Neural progenitor cell (in vitro differentiated cells): ENCODE data around the gene SLC39A7. TPM values are rescaled to one million over a fixed set of nuclear protein-coding genes. Genes with fewer than 3 reads are reported as not detected.

ENCODE experiments used
- DNase-seq: peaks from one replicate; pipeline ENCODE4 v3.0.0-alpha.2; 2016; ENCODE audit warnings: low spot score
- H2AFZ ChIP-seq: fragments of 200-600 bp; sonication (generic); replicated peaks from 2 replicates; pipeline ENCODE4 v1.6.1; 2016; ENCODE audit warnings: antibody characterized with exemption
- H3F3A ChIP-seq: fragments of 200-600 bp; sonication (generic); 2 replicates; pipeline ENCODE4 v1.6.1; 2016; ENCODE audit warnings: antibody characterized with exemption, low read depth
- H3K27ac ChIP-seq: fragments of 200-600 bp; sonication (generic); 2 replicates; pipeline ENCODE4 v1.5.1; 2016; ENCODE audit warnings: mild to moderate bottlenecking
- H3K27me3 ChIP-seq: fragments of 200-600 bp; sonication (generic); 2 replicates; pipeline ENCODE4 v1.6.1; 2016; ENCODE audit warnings: mild to moderate bottlenecking, moderate library complexity
- H3K36me3 ChIP-seq: fragments of 200-600 bp; sonication (generic); 2 replicates; pipeline ENCODE4 v1.5.1; 2016
- H3K4me1 ChIP-seq: fragments of 200-600 bp; sonication (generic); 2 replicates; pipeline ENCODE4 v1.6.1; 2016; ENCODE audit warnings: mixed run types
- H3K4me2 ChIP-seq: fragments of 200-600 bp; sonication (generic); 2 replicates; pipeline ENCODE4 v1.6.1; 2016
- H3K4me3 ChIP-seq: fragments of 200-600 bp; sonication (generic); 2 replicates; pipeline ENCODE4 v1.5.1; 2016
- H3K79me2 ChIP-seq: fragments of 200-600 bp; sonication (generic); 2 replicates; pipeline ENCODE4 v1.6.1; 2016; ENCODE audit warnings: low read depth
- H3K9ac ChIP-seq: fragments of 200-600 bp; sonication (generic); 2 replicates; pipeline ENCODE4 v1.6.1; 2016
- H3K9me3 ChIP-seq: fragments of 200-600 bp; sonication (generic); 2 replicates; pipeline ENCODE4 v1.5.1; 2016; ENCODE audit warnings: low read depth
- H4K20me1 ChIP-seq: fragments of 200-600 bp; sonication (generic); 2 replicates; pipeline ENCODE4 v1.6.1; 2016; ENCODE audit warnings: low read depth
- H3K27ac Mint-ChIP-seq: 3 replicates; pipeline ENCODE4 v1.8.0; 2021; ENCODE audit warnings: mixed read lengths
- H3K27me3 Mint-ChIP-seq: 2 replicates; pipeline ENCODE4 v1.8.0; 2022; ENCODE audit warnings: low read depth, mild to moderate bottlenecking, inconsistent platforms, moderate library complexity, mixed read lengths; ENCODE audit not compliant: insufficient read depth
- H3K36me3 Mint-ChIP-seq: 3 replicates; pipeline ENCODE4 v1.8.0; 2021; ENCODE audit warnings: mixed read lengths
- H3K4me1 Mint-ChIP-seq: 3 replicates; pipeline ENCODE4 v1.8.0; 2021; ENCODE audit warnings: mixed read lengths
- H3K4me3 Mint-ChIP-seq: 3 replicates; pipeline ENCODE4 v1.8.0; 2021; ENCODE audit warnings: mild to moderate bottlenecking, moderate library complexity, mixed read lengths
- H3K9me3 Mint-ChIP-seq: 3 replicates; pipeline ENCODE4 v1.8.0; 2020; ENCODE audit warnings: mixed read lengths
- CTCF ChIP-seq: fragments of 200-600 bp; sonication (generic); IDR thresholded peaks from 2 replicates; pipeline ENCODE4 v1.5.1; 2017; ENCODE audit warnings: antibody characterized with exemption, mild to moderate bottlenecking
- EZH2 ChIP-seq: fragments of 200-600 bp; sonication (generic); IDR thresholded peaks from 2 replicates; pipeline ENCODE4 v1.6.1; 2017; ENCODE audit warnings: antibody characterized with exemption, mild to moderate bottlenecking, moderate library complexity
- EZH2phosphoT487 ChIP-seq: fragments of 200-600 bp; sonication (generic); IDR thresholded peaks from 2 replicates; pipeline ENCODE4 v1.6.1; 2017; ENCODE audit warnings: antibody characterized with exemption
- total RNA-seq: library from RNA; depleted of rRNA; stranded (reverse); fragments of >200 nt; gene quantifications from 2 replicates; pipeline ENCODE4 v1.2.3, GENCODE V29; 2015; ENCODE audit warnings: low replicate concordance

SLC39A7 gene
- total RNA-seq, 1 donor from 2014 or later: 40.8 TPM

GRCh38 chr6:33181141-33181540, 19.5 kb upstream of the SLC39A7 start:
- Histone ChIP-seq H3K79me2 (no peaks in the 10 kb centered on the region), H2AFZ (no peak overlapping the region), H3K27ac (no peak overlapping the region), H3K4me1 (no peaks in the 10 kb centered on the region), H4K20me1 (no peaks in the 10 kb centered on the region), H3K36me3 (no peaks in the 10 kb centered on the region), H3K9ac (no peak overlapping the region), H3F3A (no peaks in the 10 kb centered on the region), H3K9me3 (no peaks in the 10 kb centered on the region), H3K4me2 (no peak overlapping the region), H3K4me3 (no peak overlapping the region), H3K27me3 (peaks cover 3% of the 10 kb centered on the region)
- DNase-seq: no peak
- Mint-ChIP-seq H3K9me3 (no peaks in the 10 kb centered on the region), H3K27me3 (peaks cover 9% of the 10 kb centered on the region), H3K36me3 (no peaks in the 10 kb centered on the region), H3K4me1 (no peaks in the 10 kb centered on the region), H3K4me3 (no peak overlapping the region), H3K27ac (peak overlapping the region; percentile 17)
- no peak for TF ChIP-seq EZH2phosphoT487
- TF ChIP-seq EZH2: no peak
- no peak for TF ChIP-seq CTCF

GRCh38 chr6:33183071-33183683, 17.5 kb upstream of the SLC39A7 start:
- no peak for DNase-seq
- no peaks in the 10 kb centered on the region for H3K36me3 Mint-ChIP-seq
- H3F3A ChIP-seq: no peaks in the 10 kb centered on the region
- no peak overlapping the region for H3K4me2 ChIP-seq
- H4K20me1 ChIP-seq: no peaks in the 10 kb centered on the region
- no peak for TF ChIP-seq EZH2
- TF ChIP-seq CTCF: no peak
- no peak for TF ChIP-seq EZH2phosphoT487
- H3K27me3 ChIP-seq: peaks cover 21% of the 10 kb centered on the region
- H3K4me1 Mint-ChIP-seq: no peaks in the 10 kb centered on the region
- H2AFZ ChIP-seq: no peak overlapping the region
- no peaks in the 10 kb centered on the region for H3K4me1 ChIP-seq
- no peaks in the 10 kb centered on the region for H3K9me3 ChIP-seq
- H3K9ac ChIP-seq: no peak overlapping the region
- no peak overlapping the region for H3K4me3 ChIP-seq
- H3K27me3 Mint-ChIP-seq: peaks cover 6% of the 10 kb centered on the region
- H3K27ac ChIP-seq: no peak overlapping the region
- H3K9me3 Mint-ChIP-seq: no peaks in the 10 kb centered on the region
- no peaks in the 10 kb centered on the region for H3K36me3 ChIP-seq
- H3K79me2 ChIP-seq: no peaks in the 10 kb centered on the region
- no peak overlapping the region for H3K4me3 Mint-ChIP-seq
- no peak overlapping the region for H3K27ac Mint-ChIP-seq

DNA sequence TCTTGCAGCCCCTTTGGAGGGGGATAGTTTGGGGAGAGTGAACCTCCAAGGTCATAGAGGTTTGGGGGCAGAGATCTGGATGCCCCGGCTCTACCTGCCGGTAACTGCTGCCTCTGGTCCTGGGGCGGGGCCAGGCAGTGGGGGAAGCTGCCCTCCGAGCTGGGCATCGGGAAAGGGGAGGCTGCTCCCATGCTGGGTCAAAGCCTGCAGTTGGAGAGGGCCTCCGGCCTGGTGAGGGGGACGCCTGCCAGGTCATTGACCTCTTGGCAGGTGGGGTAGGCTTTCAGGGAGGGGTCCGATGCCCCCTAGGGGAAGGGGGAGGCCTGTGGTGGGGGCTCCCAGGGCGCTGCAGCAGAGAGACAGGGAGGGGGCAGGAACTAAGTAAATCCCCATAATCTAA, 15.5 kb upstream of the SLC39A7 start:
- Mint-ChIP-seq H3K9me3 (no peaks in the 10 kb centered on the region), H3K27me3 (peaks cover 8% of the 10 kb centered on the region), H3K27ac (no peak overlapping the region), H3K4me3 (no peak overlapping the region), H3K4me1 (no peaks in the 10 kb centered on the region), H3K36me3 (no peaks in the 10 kb centered on the region)
- no peaks in the 10 kb centered on the region for H3K4me1 ChIP-seq
- H3F3A ChIP-seq: no peaks in the 10 kb centered on the region
- H3K9me3 ChIP-seq: no peaks in the 10 kb centered on the region
- peaks cover 38% of the 10 kb centered on the region for H3K27me3 ChIP-seq
- H3K27ac ChIP-seq: no peak overlapping the region
- H3K4me3 ChIP-seq: no peak overlapping the region
- no peaks in the 10 kb centered on the region for H3K36me3 ChIP-seq
- no peaks in the 10 kb centered on the region for H3K79me2 ChIP-seq
- H3K9ac ChIP-seq: no peak overlapping the region
- H2AFZ ChIP-seq: no peak overlapping the region
- H4K20me1 ChIP-seq: no peaks in the 10 kb centered on the region
- TF ChIP-seq CTCF: no peak
- no peak for TF ChIP-seq EZH2phosphoT487
- no peak for TF ChIP-seq EZH2
- no peak overlapping the region for H3K4me2 ChIP-seq
- DNase-seq: no peak
